HCT116 (cell line): Measurements from ENCODE around the gene APOBEC3F.

Experiments used
- EZH2 ChIP-seq: fragments of 200-600 bp; sonication (generic); IDR thresholded peaks from 2 replicates; pipeline ENCODE4 v1.6.1; 2017; ENCODE audit warnings: antibody characterized with exemption, mixed run types
- EZH2phosphoT487 ChIP-seq: fragments of 200-600 bp; IDR thresholded peaks from 2 replicates; pipeline ENCODE4 v1.6.1; 2018; ENCODE audit warnings: antibody characterized with exemption, borderline replicate concordance
- JUND ChIP-seq: IDR thresholded peaks from 2 replicates; pipeline ENCODE4 v1.6.1; 2012
- POLR2A ChIP-seq: IDR thresholded peaks from 2 replicates; pipeline ENCODE4 v1.7.0; 2011; ENCODE audit warnings: borderline replicate concordance; ENCODE audit not compliant: insufficient read depth, insufficient read length; ENCODE audit errors: extremely low read depth
- POLR2AphosphoS5 ChIP-seq: IDR thresholded peaks from 2 replicates; pipeline ENCODE4 v1.6.1; 2011; ENCODE audit warnings: mild to moderate bottlenecking, low read depth, low read length, moderate library complexity
- RAD21 ChIP-seq: IDR thresholded peaks from 2 replicates; pipeline ENCODE4 v1.6.1; 2012; ENCODE audit warnings: low read depth, mild to moderate bottlenecking
- ZFX ChIP-seq: fragments of 450-650 bp; IDR thresholded peaks from 2 replicates; pipeline ENCODE4 v1.6.1; 2017
- TF ChIP-seq, protein P1 (sequence below), 3 experiments: fragments of 200-600 bp in 1 of 3; sonication (generic) in 1 of 3; IDR thresholded peaks in 2 of 3; conservative IDR thresholded peaks in 1 of 3; 2 replicates each; pipeline ENCODE4 v1.5.1; 2012 to 2017; ENCODE audit warnings: low read depth in 2 of 3, low read length in 2 of 3, antibody characterized with exemption in 1 of 3, borderline replicate concordance in 1 of 3, control low read depth in 1 of 3, mild to moderate bottlenecking in 1 of 3, mixed read lengths in 1 of 3, mixed run types in 1 of 3, moderate library complexity in 1 of 3; ENCODE audit not compliant: insufficient read depth in 1 of 3
- TF ChIP-seq, protein P2 (sequence below): IDR thresholded peaks from 2 replicates; pipeline ENCODE4 v1.6.1; 2011; ENCODE audit warnings: mild to moderate bottlenecking, low read length, moderate library complexity; ENCODE audit not compliant: insufficient replicate concordance; ENCODE audit errors: extremely low read depth

DNA sequence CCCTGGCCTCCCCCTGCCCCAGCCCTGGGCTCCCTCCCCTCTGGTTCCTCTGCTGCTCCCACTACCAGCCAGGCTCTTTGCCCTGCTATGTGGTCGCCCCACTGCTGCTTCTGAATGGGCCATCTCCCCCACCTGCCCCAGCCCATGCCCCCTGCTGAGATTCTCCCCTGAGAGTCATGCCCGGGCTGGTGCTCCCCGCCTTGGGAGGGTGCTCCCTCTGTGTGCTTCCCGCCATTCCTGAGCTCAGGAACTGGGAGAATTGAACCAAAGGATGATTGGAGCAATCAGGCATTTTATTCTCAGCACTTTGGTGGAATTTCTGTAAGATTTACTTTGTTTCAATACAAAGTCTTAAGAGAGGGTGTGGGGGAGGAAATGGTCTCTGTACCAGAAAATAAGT is 12.9 kb upstream of the APOBEC3F start:
- TF ChIP-seq, protein P1, sequence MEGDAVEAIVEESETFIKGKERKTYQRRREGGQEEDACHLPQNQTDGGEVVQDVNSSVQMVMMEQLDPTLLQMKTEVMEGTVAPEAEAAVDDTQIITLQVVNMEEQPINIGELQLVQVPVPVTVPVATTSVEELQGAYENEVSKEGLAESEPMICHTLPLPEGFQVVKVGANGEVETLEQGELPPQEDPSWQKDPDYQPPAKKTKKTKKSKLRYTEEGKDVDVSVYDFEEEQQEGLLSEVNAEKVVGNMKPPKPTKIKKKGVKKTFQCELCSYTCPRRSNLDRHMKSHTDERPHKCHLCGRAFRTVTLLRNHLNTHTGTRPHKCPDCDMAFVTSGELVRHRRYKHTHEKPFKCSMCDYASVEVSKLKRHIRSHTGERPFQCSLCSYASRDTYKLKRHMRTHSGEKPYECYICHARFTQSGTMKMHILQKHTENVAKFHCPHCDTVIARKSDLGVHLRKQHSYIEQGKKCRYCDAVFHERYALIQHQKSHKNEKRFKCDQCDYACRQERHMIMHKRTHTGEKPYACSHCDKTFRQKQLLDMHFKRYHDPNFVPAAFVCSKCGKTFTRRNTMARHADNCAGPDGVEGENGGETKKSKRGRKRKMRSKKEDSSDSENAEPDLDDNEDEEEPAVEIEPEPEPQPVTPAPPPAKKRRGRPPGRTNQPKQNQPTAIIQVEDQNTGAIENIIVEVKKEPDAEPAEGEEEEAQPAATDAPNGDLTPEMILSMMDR (IDR thresholded peaks at IDR 0.05 in 2 of 3, conservative IDR thresholded peaks at IDR 0.05 in 1 of 3; ENCODE audit: borderline replicate concordance in 1 of 3, insufficient read depth in 1 of 3, low read depth in 2 of 3, low read length in 2 of 3): no peak
- TF ChIP-seq, protein P2, sequence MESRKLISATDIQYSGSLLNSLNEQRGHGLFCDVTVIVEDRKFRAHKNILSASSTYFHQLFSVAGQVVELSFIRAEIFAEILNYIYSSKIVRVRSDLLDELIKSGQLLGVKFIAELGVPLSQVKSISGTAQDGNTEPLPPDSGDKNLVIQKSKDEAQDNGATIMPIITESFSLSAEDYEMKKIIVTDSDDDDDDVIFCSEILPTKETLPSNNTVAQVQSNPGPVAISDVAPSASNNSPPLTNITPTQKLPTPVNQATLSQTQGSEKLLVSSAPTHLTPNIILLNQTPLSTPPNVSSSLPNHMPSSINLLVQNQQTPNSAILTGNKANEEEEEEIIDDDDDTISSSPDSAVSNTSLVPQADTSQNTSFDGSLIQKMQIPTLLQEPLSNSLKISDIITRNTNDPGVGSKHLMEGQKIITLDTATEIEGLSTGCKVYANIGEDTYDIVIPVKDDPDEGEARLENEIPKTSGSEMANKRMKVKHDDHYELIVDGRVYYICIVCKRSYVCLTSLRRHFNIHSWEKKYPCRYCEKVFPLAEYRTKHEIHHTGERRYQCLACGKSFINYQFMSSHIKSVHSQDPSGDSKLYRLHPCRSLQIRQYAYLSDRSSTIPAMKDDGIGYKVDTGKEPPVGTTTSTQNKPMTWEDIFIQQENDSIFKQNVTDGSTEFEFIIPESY: no peak
- TF ChIP-seq ZFX (no peak), EZH2 (no peak), EZH2phosphoT487 (no peak), RAD21 (no peak), POLR2AphosphoS5 (no peak), POLR2A (no peak), JUND (no peak)
